HL-60 (cell line): ENCODE results near the gene ITLN2.

Source experiments
- DNase-seq, 2 experiments: peaks; one replicate each; pipeline ENCODE4 v3.0.0-alpha.2; 2010 to 2020; ENCODE audit warnings: low read depth in 1 of 2, low spot score in 1 of 2
- H3K27ac ChIP-seq: fragments of 250-450 bp; sonication (Bioruptor Pico); replicated peaks from 2 replicates; pipeline ENCODE4 v1.5.1; 2020; ENCODE audit warnings: mild to moderate bottlenecking, moderate library complexity
- H3K27me3 ChIP-seq: fragments of 250-450 bp; sonication (Bioruptor Pico); 2 replicates; pipeline ENCODE4 v1.5.1; 2021; ENCODE audit warnings: mild to moderate bottlenecking, moderate library complexity; ENCODE audit not compliant: insufficient read depth, poor library complexity, severe bottlenecking
- H3K4me3 ChIP-seq: replicated peaks from 2 replicates; pipeline ENCODE4 v1.5.1; 2011; ENCODE audit warnings: mild to moderate bottlenecking, control low read depth, low read length; ENCODE audit not compliant: insufficient read depth
- CTCF ChIP-seq: IDR thresholded peaks from one replicate; pipeline ENCODE4 v1.5.1; 2011; ENCODE audit warnings: low read length, control low read depth, inconsistent platforms; ENCODE audit not compliant: insufficient read depth
- GABPA ChIP-seq: IDR thresholded peaks from 2 replicates; pipeline ENCODE4 v1.6.1; 2012; ENCODE audit warnings: low read depth
- POLR2AphosphoS5 ChIP-seq: IDR thresholded peaks from 2 replicates; pipeline ENCODE4 v1.6.1; 2012; ENCODE audit warnings: low read depth
- SPI1 ChIP-seq: IDR thresholded peaks from 2 replicates; pipeline ENCODE4 v1.6.1; 2012; ENCODE audit warnings: low read depth, mild to moderate bottlenecking, borderline replicate concordance
- TF ChIP-seq, protein P1 (sequence below): IDR thresholded peaks from 2 replicates; pipeline ENCODE4 v1.6.1; 2012; ENCODE audit warnings: low read depth; ENCODE audit not compliant: insufficient replicate concordance

The ITLN2 gene

GRCh38 chr1:160952129-160952510 is 2.5 kb downstream of the ITLN2 start:
- Histone ChIP-seq H3K4me3 (no peak overlapping the region), H3K27me3 (no peaks in the 10 kb centered on the region), H3K27ac (no peak overlapping the region)
- DNase-seq = no peak
- TF ChIP-seq POLR2AphosphoS5 (no peak), CTCF (no peak), GABPA (no peak), SPI1 (no peak)
- TF ChIP-seq, protein P1, sequence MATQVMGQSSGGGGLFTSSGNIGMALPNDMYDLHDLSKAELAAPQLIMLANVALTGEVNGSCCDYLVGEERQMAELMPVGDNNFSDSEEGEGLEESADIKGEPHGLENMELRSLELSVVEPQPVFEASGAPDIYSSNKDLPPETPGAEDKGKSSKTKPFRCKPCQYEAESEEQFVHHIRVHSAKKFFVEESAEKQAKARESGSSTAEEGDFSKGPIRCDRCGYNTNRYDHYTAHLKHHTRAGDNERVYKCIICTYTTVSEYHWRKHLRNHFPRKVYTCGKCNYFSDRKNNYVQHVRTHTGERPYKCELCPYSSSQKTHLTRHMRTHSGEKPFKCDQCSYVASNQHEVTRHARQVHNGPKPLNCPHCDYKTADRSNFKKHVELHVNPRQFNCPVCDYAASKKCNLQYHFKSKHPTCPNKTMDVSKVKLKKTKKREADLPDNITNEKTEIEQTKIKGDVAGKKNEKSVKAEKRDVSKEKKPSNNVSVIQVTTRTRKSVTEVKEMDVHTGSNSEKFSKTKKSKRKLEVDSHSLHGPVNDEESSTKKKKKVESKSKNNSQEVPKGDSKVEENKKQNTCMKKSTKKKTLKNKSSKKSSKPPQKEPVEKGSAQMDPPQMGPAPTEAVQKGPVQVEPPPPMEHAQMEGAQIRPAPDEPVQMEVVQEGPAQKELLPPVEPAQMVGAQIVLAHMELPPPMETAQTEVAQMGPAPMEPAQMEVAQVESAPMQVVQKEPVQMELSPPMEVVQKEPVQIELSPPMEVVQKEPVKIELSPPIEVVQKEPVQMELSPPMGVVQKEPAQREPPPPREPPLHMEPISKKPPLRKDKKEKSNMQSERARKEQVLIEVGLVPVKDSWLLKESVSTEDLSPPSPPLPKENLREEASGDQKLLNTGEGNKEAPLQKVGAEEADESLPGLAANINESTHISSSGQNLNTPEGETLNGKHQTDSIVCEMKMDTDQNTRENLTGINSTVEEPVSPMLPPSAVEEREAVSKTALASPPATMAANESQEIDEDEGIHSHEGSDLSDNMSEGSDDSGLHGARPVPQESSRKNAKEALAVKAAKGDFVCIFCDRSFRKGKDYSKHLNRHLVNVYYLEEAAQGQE = no peak

GRCh38 chr1:160951443-160952128 is 3.0 kb downstream of the ITLN2 start:
- H3K27me3 ChIP-seq = no peaks in the 10 kb centered on the region
- H3K27ac ChIP-seq = no peak overlapping the region
- no peak overlapping the region for H3K4me3 ChIP-seq
- TF ChIP-seq CTCF (peak; percentile 78), GABPA (no peak)
- DNase-seq = peak in 1 of 2 experiments; percentile 65

GRCh38 chr1:160950657-160951056 is 4.0 kb downstream of the ITLN2 start:
- no peaks in the 10 kb centered on the region for H3K27me3 ChIP-seq
- no peak for DNase-seq
- no peak overlapping the region for H3K27ac ChIP-seq
- TF ChIP-seq GABPA (no peak), SPI1 (no peak), POLR2AphosphoS5 (no peak), CTCF (no peak)
- TF ChIP-seq, protein P1 = no peak
- no peak overlapping the region for H3K4me3 ChIP-seq

DNA sequence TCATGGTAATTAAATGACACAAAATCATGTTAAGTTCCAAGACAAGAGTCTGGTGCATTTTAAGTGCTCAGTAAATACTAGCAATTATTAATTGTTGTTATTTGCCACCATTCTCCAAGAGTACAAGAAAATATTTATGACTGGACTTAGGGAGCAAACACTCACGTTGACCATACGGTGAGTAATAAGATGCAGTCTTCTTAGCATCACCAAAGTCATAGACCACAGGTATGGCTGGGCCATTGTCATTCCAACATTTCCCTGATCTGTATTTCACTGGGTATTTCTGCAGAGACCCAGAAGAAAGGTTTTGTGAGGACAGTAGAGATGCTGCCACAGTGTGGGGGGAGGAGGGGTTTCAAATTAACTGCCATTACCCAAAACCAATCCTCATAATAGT is 4.7 kb downstream of the ITLN2 start:
- Histone ChIP-seq H3K4me3 (no peak overlapping the region), H3K27ac (no peak overlapping the region), H3K27me3 (no peaks in the 10 kb centered on the region)
- no peak for DNase-seq
- no peak for TF ChIP-seq POLR2AphosphoS5
- no peak for TF ChIP-seq CTCF
- no peak for TF ChIP-seq SPI1
- TF ChIP-seq, protein P1 = no peak
- TF ChIP-seq GABPA = no peak
